Stimulated activated CD4-positive, alpha-beta T cell treated with anti-CD3 and anti-CD28 coated beads, Interleukin-1b, Interleukin-23, amount 100 ng/mL, for 24 hours (primary cell): Measurements from ENCODE around the gene TRIM22.
"Not testable (repeated sequence)": the region's sequence is repeated elsewhere in the genome, so short reads cannot be mapped to it uniquely, and the experiment has no call there.

Experiments used
- DNase-seq, 4 experiments: peaks; one replicate each; pipeline ENCODE4 v3.0.0-alpha.2; 2020; ENCODE audit warnings: low read depth in 4 of 4, low spot score in 1 of 4

The TRIM22 gene

GRCh38 chr11:5689551-5689983 lies at the start of gene TRIM22:
TSS of gene TRIM22 (plus strand) at chr11:5689790. CDS start at chr11:5696233, 6,443 bp downstream.
- peak in 2 of 4 experiments; percentile 22 to 23 for DNase-seq

- DNase-seq: no peak
These were observed 49.6 kb upstream of the TRIM22 start for GRCh38 chr11:5639953-5640352.

GRCh38 chr11:5643585-5643984 lies 46.0 kb upstream of the TRIM22 start:
- no peak for DNase-seq

- no peak for DNase-seq
These were observed 43.5 kb upstream of the TRIM22 start for GRCh38 chr11:5646139-5646538.

GRCh38 chr11:5655474-5655873 lies 34.1 kb upstream of the TRIM22 start:
- no peak for DNase-seq

GRCh38 chr11:5656956-5657355 lies 32.6 kb upstream of the TRIM22 start:
- DNase-seq: not testable (repeated sequence)

GRCh38 chr11:5658318-5658717 lies 31.3 kb upstream of the TRIM22 start:
- DNase-seq: no peak

- no peak for DNase-seq
These were observed 26.1 kb upstream of the TRIM22 start for GRCh38 chr11:5663511-5663910.

- DNase-seq: no peak
These were observed 24.5 kb upstream of the TRIM22 start for GRCh38 chr11:5665051-5665570.

- DNase-seq: no peak
These were observed 23.7 kb upstream of the TRIM22 start for GRCh38 chr11:5665746-5666401.

GRCh38 chr11:5666402-5666793 lies 23.2 kb upstream of the TRIM22 start:
- DNase-seq: no peak

GRCh38 chr11:5671831-5672230 lies 17.8 kb upstream of the TRIM22 start:
- no peak for DNase-seq

GRCh38 chr11:5674391-5674790 lies 15.2 kb upstream of the TRIM22 start:
- no peak for DNase-seq

GRCh38 chr11:5679811-5680210 lies 9.8 kb upstream of the TRIM22 start:
- DNase-seq: no peak

- not testable (repeated sequence) for DNase-seq
These were observed 6.6 kb upstream of the TRIM22 start for GRCh38 chr11:5682890-5683441.

- not testable (repeated sequence) for DNase-seq
These were observed 6.0 kb upstream of the TRIM22 start for GRCh38 chr11:5683620-5684019.

GRCh38 chr11:5684036-5684645 lies 5.4 kb upstream of the TRIM22 start:
- DNase-seq: no peak

- DNase-seq: peak; percentile 62 to 68 (median 65)
These were observed 4.8 kb upstream of the TRIM22 start, which contains the start of gene TRIM5 for GRCh38 chr11:5684646-5685362. TSS of gene TRIM5 (minus strand) at chr11:5685074. CDS start at chr11:5680177, 4,897 bp downstream.

- DNase-seq: no peak
These were observed 3.2 kb upstream of the TRIM22 start for GRCh38 chr11:5686426-5686825.

- no peak for DNase-seq
These were observed 1.1 kb upstream of the TRIM22 start for GRCh38 chr11:5688482-5688881.

GRCh38 chr11:5690216-5690615 lies 626 bp downstream of the TRIM22 start:
- DNase-seq: no peak

- DNase-seq: no peak
These were observed 1.1 kb downstream of the TRIM22 start for GRCh38 chr11:5690736-5691135.
